BLaER1 (cell line): Measurements from ENCODE around the gene KRT74.

ENCODE experiments used
- H3K27ac ChIP-seq: shearing (Covaris generic); formaldehyde crosslinking; 2 replicates; pipeline ENCODE4 v1.8.1; 2022
- H3K27me3 ChIP-seq: shearing (Covaris generic); formaldehyde crosslinking; 2 replicates; pipeline ENCODE4 v1.8.1; 2022
- H3K36me3 ChIP-seq: shearing (Covaris generic); formaldehyde crosslinking; 2 replicates; pipeline ENCODE4 v1.8.1; 2022
- H3K4me1 ChIP-seq: shearing (Covaris generic); formaldehyde crosslinking; 2 replicates; pipeline ENCODE4 v1.8.1; 2022
- H3K4me2 ChIP-seq: shearing (Covaris generic); formaldehyde crosslinking; 2 replicates; pipeline ENCODE4 v1.8.1; 2022
- H3K4me3 ChIP-seq: shearing (Covaris generic); formaldehyde crosslinking; 2 replicates; pipeline ENCODE4 v1.8.1; 2022
- H3K9ac ChIP-seq: shearing (Covaris generic); formaldehyde crosslinking; 2 replicates; pipeline ENCODE4 v1.8.1; 2022
- H3K9me3 ChIP-seq: shearing (Covaris generic); formaldehyde crosslinking; 2 replicates; pipeline ENCODE4 v1.8.1; 2022
- H4K20me1 ChIP-seq: shearing (Covaris generic); formaldehyde crosslinking; 2 replicates; pipeline ENCODE4 v1.8.1; 2022
- Cebpa-rat ChIP-seq: shearing (Covaris generic); IDR thresholded peaks from 2 replicates; pipeline ENCODE4 v1.8.1; 2022

The KRT74 gene

DNA sequence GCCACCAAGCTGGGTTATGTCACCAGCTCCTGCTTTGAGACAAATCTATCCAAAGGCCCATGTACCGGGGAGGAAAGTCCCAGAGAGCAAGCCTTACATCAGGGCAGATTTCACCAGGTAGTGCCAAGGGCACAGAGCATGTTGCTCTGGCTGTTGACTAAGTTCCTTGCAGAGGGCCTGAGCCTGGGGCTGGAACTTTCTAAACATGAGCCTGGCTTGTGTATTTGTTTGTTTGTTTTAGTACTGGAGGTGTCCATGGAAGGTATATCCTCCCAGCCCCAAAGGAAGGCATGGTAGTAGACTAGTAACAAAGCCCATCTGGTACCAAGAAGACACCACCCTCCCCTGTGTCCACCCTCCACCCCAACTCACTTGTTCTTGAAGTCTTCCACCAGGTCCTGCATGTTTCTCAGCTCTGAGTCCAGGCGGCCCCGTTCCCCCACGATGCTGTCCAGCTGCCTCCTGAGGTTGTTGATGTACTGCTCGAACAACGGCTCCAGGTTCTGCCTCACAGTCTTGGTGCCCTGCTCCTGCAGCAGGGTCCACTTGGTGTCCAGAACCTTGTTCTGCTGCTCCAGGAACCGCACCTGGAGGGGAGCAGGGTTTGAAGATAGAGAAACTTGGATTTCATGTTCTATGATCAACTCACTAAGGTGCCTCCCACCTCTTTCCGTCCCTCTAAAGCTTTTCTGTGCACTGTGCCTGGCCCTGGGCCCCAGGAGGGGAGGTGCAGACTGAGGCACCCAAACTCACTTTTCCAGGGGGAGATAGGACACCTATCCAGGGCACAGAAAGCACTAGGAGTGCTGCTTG is 54.9 kb downstream of the KRT74 start:
- Histone ChIP-seq H4K20me1 (no peaks in the 10 kb centered on the region), H3K27me3 (no peaks in the 10 kb centered on the region), H3K27ac (no peak overlapping the region), H3K9ac (no peak overlapping the region), H3K4me3 (no peak overlapping the region), H3K4me1 (no peaks in the 10 kb centered on the region), H3K9me3 (no peaks in the 10 kb centered on the region), H3K4me2 (no peak overlapping the region), H3K36me3 (no peaks in the 10 kb centered on the region)
- no peak for TF ChIP-seq Cebpa-rat

- Histone ChIP-seq H4K20me1 (no peaks in the 10 kb centered on the region), H3K4me3 (no peak overlapping the region), H3K4me1 (no peaks in the 10 kb centered on the region), H3K27me3 (no peaks in the 10 kb centered on the region), H3K4me2 (no peak overlapping the region), H3K9ac (no peak overlapping the region), H3K36me3 (no peaks in the 10 kb centered on the region), H3K27ac (no peak overlapping the region), H3K9me3 (no peaks in the 10 kb centered on the region)
- TF ChIP-seq Cebpa-rat = no peak
These were observed 55.8 kb downstream of the KRT74 start for GRCh38 chr12:52517888-52518287.

GRCh38 chr12:52517005-52517835 is 56.4 kb downstream of the KRT74 start:
- no peak for TF ChIP-seq Cebpa-rat
- Histone ChIP-seq H3K9ac (no peak overlapping the region), H3K4me1 (no peaks in the 10 kb centered on the region), H3K4me3 (no peak overlapping the region), H4K20me1 (no peaks in the 10 kb centered on the region), H3K4me2 (no peak overlapping the region), H3K27me3 (no peaks in the 10 kb centered on the region), H3K9me3 (no peaks in the 10 kb centered on the region), H3K36me3 (no peaks in the 10 kb centered on the region), H3K27ac (no peak overlapping the region)

DNA sequence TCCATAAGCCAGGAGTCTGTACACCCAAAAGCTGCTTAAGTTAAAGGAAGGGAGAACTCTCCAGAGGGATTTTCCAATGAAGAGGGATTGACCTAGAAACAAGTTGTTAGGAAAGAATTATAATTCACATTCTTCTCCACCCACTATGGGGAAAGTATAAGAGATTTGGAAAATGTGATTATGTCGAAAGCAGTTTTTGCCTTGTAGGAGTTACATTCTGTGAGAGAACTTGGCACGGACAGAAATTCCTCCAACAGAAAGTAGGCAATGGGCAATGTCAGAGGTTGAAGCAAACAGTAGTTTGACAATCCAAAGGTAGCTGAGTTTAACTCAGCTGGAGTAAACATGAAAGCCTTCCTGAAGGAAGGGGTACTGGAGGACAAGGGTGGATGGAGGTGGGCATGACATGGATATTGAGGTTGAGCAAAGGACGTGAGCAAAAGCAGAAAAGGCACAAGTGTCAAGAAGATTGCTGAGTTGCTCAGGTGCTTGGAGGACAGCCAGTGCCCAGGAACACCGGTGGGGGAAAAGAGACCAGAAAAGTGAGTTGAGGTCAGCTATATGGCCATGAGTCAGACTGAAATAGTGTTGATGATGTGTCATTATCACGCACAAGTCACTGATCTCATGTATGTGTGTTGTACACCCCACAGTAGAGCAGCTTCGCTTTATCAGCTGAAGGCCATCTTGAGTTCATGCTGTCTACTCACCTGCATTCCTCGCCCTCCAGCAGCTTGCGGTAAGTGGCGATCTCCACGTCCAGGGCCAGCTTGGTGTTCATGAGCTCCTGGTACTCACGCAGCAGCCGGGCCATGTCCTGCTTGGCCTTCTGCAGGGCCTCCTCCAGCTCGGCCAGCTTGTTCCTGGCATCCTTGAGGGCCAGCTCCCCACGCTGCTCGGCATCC is 57.5 kb downstream of the KRT74 start:
- H4K20me1 ChIP-seq = no peaks in the 10 kb centered on the region
- H3K27me3 ChIP-seq = no peaks in the 10 kb centered on the region
- no peak overlapping the region for H3K27ac ChIP-seq
- H3K9me3 ChIP-seq = peaks cover 7% of the 10 kb centered on the region
- no peaks in the 10 kb centered on the region for H3K4me1 ChIP-seq
- TF ChIP-seq Cebpa-rat = no peak
- no peaks in the 10 kb centered on the region for H3K36me3 ChIP-seq
- H3K4me3 ChIP-seq = no peak overlapping the region
- H3K9ac ChIP-seq = no peak overlapping the region
- H3K4me2 ChIP-seq = no peak overlapping the region
